Measurements from ENCODE around the gene MED12L. TPM values are rescaled to one million over a fixed set of nuclear protein-coding genes. Genes with fewer than 3 reads are reported as not detected.

Gene MED12L
- total RNA-seq, 1 experiment from 2014 or later = 14.9 TPM

GRCh38 chr3:151265166-151265565 lies 179.7 kb downstream of the MED12L start:
- Mint-ChIP-seq H3K4me3 (no peak overlapping the region), H3K9me3 (no peaks in the 10 kb centered on the region), H3K36me3 (ENCODE audit: insufficient read depth in 1 of 3, low read depth in 3 of 3) (peaks cover 0 to 11% (median 7%) of the 10 kb centered on the region in 3 experiments; a peak in 4 of 7 replicates), H3K4me1 (peaks cover 15 to 18% of the 10 kb centered on the region in 2 experiments), H3K27ac (no peak overlapping the region; a peak in 1 of 7 replicates), H3K27me3 (ENCODE audit: low read depth) (no peaks in the 10 kb centered on the region)
- Histone ChIP-seq H3K4ac (ENCODE audit: low read depth, low read length) (no peak overlapping the region), H4K91ac (ENCODE audit: insufficient read length, low read depth, low read length) (no peak overlapping the region), H2BK12ac (ENCODE audit: insufficient read length, low read depth, low read length) (no peak overlapping the region), H3K4me2 (ENCODE audit: insufficient read depth, insufficient read length, low read length) (no peak overlapping the region), H4K20me1 (ENCODE audit: control insufficient read depth, insufficient read depth, insufficient read length) (no peaks in the 10 kb centered on the region), H3T11ph (ENCODE audit: low read length) (no peak overlapping the region), H3K9me3 (ENCODE audit: control insufficient read depth, low read depth, low read length) (no peaks in the 10 kb centered on the region), H3K23ac (ENCODE audit: insufficient read length, low read depth, low read length) (no peak overlapping the region), H2BK20ac (ENCODE audit: low read depth, low read length, poor library complexity, severe bottlenecking) (no peak overlapping the region), H3K4me1 (ENCODE audit: insufficient read depth, low read length) (peaks cover 2% of the 10 kb centered on the region; the same call in 1 of the 2 replicates), H4K8ac (replicated peaks; ENCODE audit: insufficient read length, low read depth, low read length) (no peak overlapping the region), H3K79me2 (ENCODE audit: insufficient read depth, low read length) (no peaks in the 10 kb centered on the region), H3K56ac (ENCODE audit: insufficient read length, low read depth, low read length) (no peak overlapping the region), H2AK5ac (ENCODE audit: insufficient read length, low read length) (no peak overlapping the region), H2AFZ (ENCODE audit: low read length) (no peak overlapping the region), H3K14ac (ENCODE audit: insufficient read depth, low read length) (no peak overlapping the region), H3K23me2 (ENCODE audit: insufficient read length, low read depth, low read length, poor library complexity, severe bottlenecking) (no peaks in the 10 kb centered on the region), H2BK15ac (ENCODE audit: low read depth, low read length) (no peak overlapping the region), H2BK120ac (ENCODE audit: low read depth, low read length, poor library complexity, severe bottlenecking) (no peak overlapping the region), H3K18ac (ENCODE audit: insufficient read length, low read depth, low read length) (no peak overlapping the region), H4K5ac (ENCODE audit: insufficient read length, low read depth, low read length) (no peak overlapping the region), H2BK5ac (ENCODE audit: insufficient read length, low read length) (no peak overlapping the region), H3K79me1 (ENCODE audit: insufficient read depth, low read depth, low read length, poor library complexity, severe bottlenecking) (no peaks in the 10 kb centered on the region), H3K27ac (ENCODE audit: insufficient read length, low read depth, low read length) (no peak overlapping the region), H3K27me3 (ENCODE audit: insufficient read depth, low read length) (no peaks in the 10 kb centered on the region), H3K9ac (ENCODE audit: extremely low read depth, insufficient read length, low read length) (no peak overlapping the region)
- DNase-seq = no peak
- TF ChIP-seq, protein P1, sequence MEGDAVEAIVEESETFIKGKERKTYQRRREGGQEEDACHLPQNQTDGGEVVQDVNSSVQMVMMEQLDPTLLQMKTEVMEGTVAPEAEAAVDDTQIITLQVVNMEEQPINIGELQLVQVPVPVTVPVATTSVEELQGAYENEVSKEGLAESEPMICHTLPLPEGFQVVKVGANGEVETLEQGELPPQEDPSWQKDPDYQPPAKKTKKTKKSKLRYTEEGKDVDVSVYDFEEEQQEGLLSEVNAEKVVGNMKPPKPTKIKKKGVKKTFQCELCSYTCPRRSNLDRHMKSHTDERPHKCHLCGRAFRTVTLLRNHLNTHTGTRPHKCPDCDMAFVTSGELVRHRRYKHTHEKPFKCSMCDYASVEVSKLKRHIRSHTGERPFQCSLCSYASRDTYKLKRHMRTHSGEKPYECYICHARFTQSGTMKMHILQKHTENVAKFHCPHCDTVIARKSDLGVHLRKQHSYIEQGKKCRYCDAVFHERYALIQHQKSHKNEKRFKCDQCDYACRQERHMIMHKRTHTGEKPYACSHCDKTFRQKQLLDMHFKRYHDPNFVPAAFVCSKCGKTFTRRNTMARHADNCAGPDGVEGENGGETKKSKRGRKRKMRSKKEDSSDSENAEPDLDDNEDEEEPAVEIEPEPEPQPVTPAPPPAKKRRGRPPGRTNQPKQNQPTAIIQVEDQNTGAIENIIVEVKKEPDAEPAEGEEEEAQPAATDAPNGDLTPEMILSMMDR (conservative IDR thresholded peaks at IDR 0.05) = no peak
- no CpG with 5 or more reads among the region's 5 CpGs for WGBS (ENCODE audit: extremely low coverage, insufficient read length, low lambda C conversion rate)

Measured in H9 (cell line).